ENCODE results near the gene ACTN3. TPM values are rescaled to one million over a fixed set of nuclear protein-coding genes. Genes with fewer than 3 reads are reported as not detected.

ACTN3 gene
- total RNA-seq (2014; rRNA removed; shearing (Covaris generic)), result 36.9 and 68.8 TPM in 2 replicates

GRCh38 chr11:66546368-66546965 lies at the start of gene ACTN3:
Gene ACTN3, plus strand, starts transcription at chr11:66546903. Its CDS starts 35 bp downstream, at chr11:66546938.
- H3K27me3 ChIP-seq (ENCODE audit: control insufficient read depth, insufficient read depth, low read length), result no peaks in the 10 kb centered on the region
- DNase-seq, result peak; percentile 96

GRCh38 chr11:66497206-66497605 lies 49.5 kb upstream of the ACTN3 start:
- DNase-seq, result peak; percentile 32
- Histone ChIP-seq H3K27me3 (ENCODE audit: control insufficient read depth, insufficient read depth, low read length) (no peaks in the 10 kb centered on the region), H3K4me3 (ENCODE audit: insufficient read depth, low read depth, low read length) (no peak overlapping the region), H3K36me3 (replicated peaks; ENCODE audit: control insufficient read depth, insufficient read depth, low read length) (peaks cover 8% of the 10 kb centered on the region)

More at GRCh38 chr11:66546368-66546965, at the start of gene ACTN3:
- Histone ChIP-seq H3K36me3 (replicated peaks; ENCODE audit: control insufficient read depth, insufficient read depth, low read length) (peaks cover 5% of the 10 kb centered on the region), H3K4me3 (ENCODE audit: insufficient read depth, low read depth, low read length) (peak within 1 kb of the TSS; percentile 65)

DNA sequence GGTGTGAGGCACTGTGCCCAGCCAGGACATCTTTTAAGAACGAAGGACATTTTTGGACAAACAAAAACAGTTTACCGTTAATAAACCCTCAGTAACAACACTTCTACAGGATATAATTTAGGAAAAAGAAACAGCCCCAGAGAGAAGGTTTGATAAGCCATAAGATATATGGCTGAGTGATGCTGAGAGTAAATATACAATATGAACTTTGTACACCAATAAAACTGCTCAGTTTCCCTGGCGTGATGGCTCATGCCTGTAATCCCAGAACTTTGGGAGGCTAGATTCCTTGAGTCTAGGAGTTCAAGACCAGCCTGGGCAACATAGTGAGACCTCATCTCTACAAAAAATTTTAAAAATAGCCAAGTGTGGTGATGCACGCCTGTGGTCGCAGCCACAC lies 48.2 kb upstream of the ACTN3 start:
- H3K36me3 ChIP-seq (replicated peaks; ENCODE audit: control insufficient read depth, insufficient read depth, low read length), result peaks cover 6% of the 10 kb centered on the region
- DNase-seq, result no peak
- no peak overlapping the region for H3K4me3 ChIP-seq (ENCODE audit: insufficient read depth, low read depth, low read length)
- no peaks in the 10 kb centered on the region for H3K27me3 ChIP-seq (ENCODE audit: control insufficient read depth, insufficient read depth, low read length)

DNA sequence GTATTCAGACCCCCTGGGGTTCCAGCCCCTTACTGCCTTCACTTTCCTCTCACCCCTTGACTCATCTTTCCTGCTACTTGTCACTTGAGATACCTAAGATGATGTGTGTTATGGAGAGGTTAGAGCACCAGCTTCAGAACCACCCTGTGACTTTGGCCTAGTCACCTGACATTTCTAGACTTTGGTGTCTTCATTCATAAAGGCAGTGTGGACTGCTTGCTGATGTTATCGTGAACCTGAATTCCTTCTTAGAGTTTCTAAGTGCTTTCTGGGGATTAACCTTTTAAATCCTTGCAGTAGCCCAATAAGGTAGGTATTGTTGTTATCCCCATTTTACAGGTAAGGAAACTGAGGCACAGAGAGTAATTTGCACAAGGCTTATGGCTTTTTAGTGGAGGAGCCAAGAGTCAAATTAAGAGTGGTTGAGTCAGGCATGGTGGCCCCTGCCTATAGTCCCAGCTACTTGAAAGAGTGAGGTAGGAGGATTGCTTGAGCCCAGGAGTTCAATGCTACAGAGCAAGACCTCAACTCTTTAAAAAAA lies 41.4 kb upstream of the ACTN3 start:
- Histone ChIP-seq H3K27me3 (ENCODE audit: control insufficient read depth, insufficient read depth, low read length) (no peaks in the 10 kb centered on the region), H3K4me3 (ENCODE audit: insufficient read depth, low read depth, low read length) (no peak overlapping the region), H3K36me3 (replicated peaks; ENCODE audit: control insufficient read depth, insufficient read depth, low read length) (peaks cover 4% of the 10 kb centered on the region)
- no peak for DNase-seq

- DNase-seq, result no peak
- H3K4me3 ChIP-seq (ENCODE audit: insufficient read depth, low read depth, low read length), result no peak overlapping the region
- H3K27me3 ChIP-seq (ENCODE audit: control insufficient read depth, insufficient read depth, low read length), result no peaks in the 10 kb centered on the region
- peaks cover 4% of the 10 kb centered on the region for H3K36me3 ChIP-seq (replicated peaks; ENCODE audit: control insufficient read depth, insufficient read depth, low read length)
Observed at GRCh38 chr11:66509131-66509561, 37.6 kb upstream of the ACTN3 start.

DNA sequence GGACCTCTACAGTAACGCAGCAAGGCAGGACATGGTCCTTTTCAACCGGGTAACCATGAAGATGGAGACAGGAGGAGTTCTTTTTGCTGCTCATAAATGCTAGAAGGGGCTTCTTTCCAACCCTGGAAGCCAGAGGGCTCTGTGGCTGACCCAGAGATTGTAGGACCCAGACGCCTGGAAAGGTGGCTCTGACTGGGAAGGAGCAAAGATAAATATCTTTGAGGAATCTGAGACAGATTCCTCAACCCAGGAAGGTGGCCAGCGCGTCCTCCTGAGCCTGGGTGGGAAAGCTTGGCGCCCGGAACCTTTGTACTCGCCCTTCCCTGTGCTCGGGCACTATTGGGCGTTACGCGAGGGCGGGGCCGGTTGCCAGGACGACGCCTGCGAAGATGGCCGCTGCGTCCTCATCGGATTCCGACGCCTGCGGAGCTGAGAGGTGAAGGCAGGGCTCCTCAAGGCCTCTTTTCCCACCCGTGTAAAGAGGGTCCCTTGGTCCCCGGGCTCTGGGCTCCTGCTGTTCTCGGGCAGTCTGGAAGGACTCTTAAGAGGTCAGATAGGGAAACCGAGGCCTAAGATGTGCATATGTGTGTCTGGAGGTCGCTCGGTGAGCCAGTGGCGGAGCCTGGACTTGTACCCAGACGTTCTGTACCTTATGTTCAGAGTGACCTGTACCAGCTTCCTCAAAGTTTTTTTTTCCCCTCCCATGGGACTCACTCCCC lies 36.3 kb upstream of the ACTN3 start, which contains the start of gene BBS1:
Gene BBS1 (plus strand): TSS at position 365 of the 719 bp plus-strand sequence. CDS start 25 bp downstream, at position 390.
- DNase-seq, result peak; percentile 96
- H3K27me3 ChIP-seq (ENCODE audit: control insufficient read depth, insufficient read depth, low read length), result no peaks in the 10 kb centered on the region
- H3K36me3 ChIP-seq (replicated peaks; ENCODE audit: control insufficient read depth, insufficient read depth, low read length), result peaks cover 2% of the 10 kb centered on the region; the same call in 1 of the 2 replicates
- H3K4me3 ChIP-seq (ENCODE audit: insufficient read depth, low read depth, low read length), result peak within 1 kb of the TSS; percentile 60

DNA sequence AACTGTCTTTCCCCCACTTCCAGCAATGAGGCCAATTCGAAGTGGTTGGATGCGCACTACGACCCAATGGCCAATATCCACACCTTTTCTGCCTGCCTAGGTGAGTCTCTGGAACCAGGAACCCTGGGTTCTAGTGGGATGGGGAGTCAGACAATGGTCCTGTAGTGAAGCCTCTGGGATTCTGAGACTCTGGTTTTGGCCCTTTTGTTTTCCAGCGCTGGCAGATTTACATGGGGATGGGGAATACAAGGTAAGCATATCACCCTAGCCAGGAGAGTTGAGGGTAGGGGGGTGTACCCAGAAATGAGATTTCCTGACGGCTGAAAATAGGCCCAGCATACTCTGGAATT lies 35.7 kb upstream of the ACTN3 start:
- Histone ChIP-seq H3K36me3 (replicated peaks; ENCODE audit: control insufficient read depth, insufficient read depth, low read length) (peaks cover 2% of the 10 kb centered on the region; the same call in 1 of the 2 replicates), H3K4me3 (ENCODE audit: insufficient read depth, low read depth, low read length) (peak overlapping the region; percentile 60), H3K27me3 (ENCODE audit: control insufficient read depth, insufficient read depth, low read length) (no peaks in the 10 kb centered on the region)
- DNase-seq, result peak; percentile 55

GRCh38 chr11:66523611-66524010 lies 23.1 kb upstream of the ACTN3 start:
- H3K36me3 ChIP-seq (replicated peaks; ENCODE audit: control insufficient read depth, insufficient read depth, low read length), result peaks cover 7% of the 10 kb centered on the region
- no peak for DNase-seq
- no peaks in the 10 kb centered on the region for H3K27me3 ChIP-seq (ENCODE audit: control insufficient read depth, insufficient read depth, low read length)
- H3K4me3 ChIP-seq (ENCODE audit: insufficient read depth, low read depth, low read length), result no peak overlapping the region

DNA sequence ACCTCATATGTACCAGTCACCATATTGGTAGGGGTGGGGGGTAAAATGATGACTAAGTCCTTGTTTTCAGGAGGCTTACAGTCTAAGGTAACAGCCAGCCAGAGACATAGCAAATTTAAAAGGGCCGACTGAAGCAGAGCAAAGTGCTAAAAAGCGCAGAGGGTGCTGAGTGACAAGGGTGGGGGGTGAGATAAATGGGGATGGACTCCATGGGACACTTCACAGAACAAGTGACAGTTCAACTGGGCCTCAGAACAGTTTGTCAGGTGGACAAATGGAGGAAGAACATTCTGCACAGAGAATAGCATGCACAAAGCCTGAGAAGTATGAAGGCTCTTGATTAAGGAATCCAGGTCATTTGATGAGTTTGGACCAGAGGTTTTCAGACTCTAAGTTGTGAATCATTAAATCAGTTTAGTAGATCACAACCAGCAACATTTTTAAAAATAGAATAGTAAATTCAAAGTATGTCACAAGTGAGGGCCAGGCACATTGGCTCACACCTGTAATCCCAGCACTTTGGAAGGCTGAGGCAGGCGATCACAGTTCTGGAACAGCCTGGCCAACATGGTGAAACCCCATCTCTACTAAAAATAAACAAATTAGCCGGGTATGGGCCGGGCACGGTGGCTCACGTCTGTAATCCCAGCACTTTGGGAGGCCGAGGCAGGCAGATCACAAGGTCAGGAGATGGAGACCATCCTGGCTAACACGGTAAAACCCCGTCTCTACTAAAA lies 22.2 kb upstream of the ACTN3 start:
- no peaks in the 10 kb centered on the region for H3K27me3 ChIP-seq (ENCODE audit: control insufficient read depth, insufficient read depth, low read length)
- no peak for DNase-seq
- peaks cover 6% of the 10 kb centered on the region for H3K36me3 ChIP-seq (replicated peaks; ENCODE audit: control insufficient read depth, insufficient read depth, low read length)
- no peak overlapping the region for H3K4me3 ChIP-seq (ENCODE audit: insufficient read depth, low read depth, low read length)

DNA sequence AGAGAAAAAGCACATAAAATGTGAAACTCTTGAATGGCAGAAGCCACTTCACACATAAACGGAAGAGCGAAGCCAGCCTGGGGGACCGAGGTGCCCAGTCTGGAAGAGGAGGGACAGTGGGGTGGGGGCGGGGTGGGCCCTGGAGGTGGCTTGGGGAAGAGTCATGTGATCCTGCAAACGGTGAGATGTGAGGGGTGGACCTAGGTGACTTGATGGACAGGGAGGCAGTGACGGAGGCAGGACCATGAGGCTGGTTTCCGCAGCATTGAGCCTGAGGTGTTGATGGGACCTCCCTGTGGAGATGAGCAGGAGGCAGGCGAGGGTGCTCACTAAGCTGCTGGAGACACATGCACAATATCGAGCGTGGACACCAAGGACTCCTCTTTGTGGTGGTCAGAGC lies 17.6 kb upstream of the ACTN3 start:
- no peak overlapping the region for H3K4me3 ChIP-seq (ENCODE audit: insufficient read depth, low read depth, low read length)
- H3K27me3 ChIP-seq (ENCODE audit: control insufficient read depth, insufficient read depth, low read length), result no peaks in the 10 kb centered on the region
- peak; percentile 76 for DNase-seq
- no peaks in the 10 kb centered on the region; the same call in 1 of the 2 replicates for H3K36me3 ChIP-seq (replicated peaks; ENCODE audit: control insufficient read depth, insufficient read depth, low read length)

GRCh38 chr11:66529655-66530054 lies 17.0 kb upstream of the ACTN3 start:
- no peak for DNase-seq
- Histone ChIP-seq H3K4me3 (ENCODE audit: insufficient read depth, low read depth, low read length) (no peak overlapping the region), H3K36me3 (replicated peaks; ENCODE audit: control insufficient read depth, insufficient read depth, low read length) (no peaks in the 10 kb centered on the region; the same call in 1 of the 2 replicates), H3K27me3 (ENCODE audit: control insufficient read depth, insufficient read depth, low read length) (no peaks in the 10 kb centered on the region)

DNA sequence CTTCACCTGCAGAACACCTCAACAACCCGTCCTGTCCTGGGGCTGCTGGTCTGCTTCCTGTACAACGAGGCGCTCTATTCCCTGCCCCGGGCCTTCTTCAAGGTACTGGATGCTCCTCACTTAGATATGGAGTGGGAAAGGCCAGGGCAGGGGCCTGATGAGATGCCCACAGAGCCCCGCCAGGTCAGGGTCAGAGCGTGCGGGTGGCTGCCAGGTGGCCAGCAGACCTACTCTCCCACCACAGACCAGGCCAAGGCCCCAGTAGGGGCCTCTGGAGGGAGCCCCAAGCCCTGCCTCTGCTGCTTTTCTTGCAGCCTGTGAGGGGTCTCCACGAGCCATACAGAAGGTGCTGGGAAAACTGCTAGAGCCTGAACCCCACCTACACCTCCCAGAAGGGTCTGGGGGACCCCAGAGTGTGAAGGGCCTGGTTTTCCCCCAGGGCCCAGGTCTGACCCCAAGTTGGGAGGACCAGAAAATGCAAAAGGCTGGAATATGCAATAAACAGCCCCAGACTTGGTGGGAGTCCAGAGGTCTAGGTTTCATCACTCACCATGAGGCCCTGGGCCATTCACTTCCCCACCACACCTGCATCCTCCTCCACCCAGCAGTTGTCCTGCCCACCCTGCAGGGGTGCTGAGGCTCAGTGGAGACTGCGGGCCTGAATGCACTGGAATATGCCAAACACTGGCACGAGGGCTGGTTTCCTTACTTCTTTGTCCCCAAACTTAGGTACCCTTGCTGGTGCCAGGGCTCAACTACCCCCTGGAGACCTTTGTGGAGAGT lies 15.6 kb upstream of the ACTN3 start:
- Histone ChIP-seq H3K36me3 (replicated peaks; ENCODE audit: control insufficient read depth, insufficient read depth, low read length) (no peaks in the 10 kb centered on the region; the same call in 1 of the 2 replicates), H3K4me3 (ENCODE audit: insufficient read depth, low read depth, low read length) (no peak overlapping the region), H3K27me3 (ENCODE audit: control insufficient read depth, insufficient read depth, low read length) (no peaks in the 10 kb centered on the region)
- no peak for DNase-seq

DNA sequence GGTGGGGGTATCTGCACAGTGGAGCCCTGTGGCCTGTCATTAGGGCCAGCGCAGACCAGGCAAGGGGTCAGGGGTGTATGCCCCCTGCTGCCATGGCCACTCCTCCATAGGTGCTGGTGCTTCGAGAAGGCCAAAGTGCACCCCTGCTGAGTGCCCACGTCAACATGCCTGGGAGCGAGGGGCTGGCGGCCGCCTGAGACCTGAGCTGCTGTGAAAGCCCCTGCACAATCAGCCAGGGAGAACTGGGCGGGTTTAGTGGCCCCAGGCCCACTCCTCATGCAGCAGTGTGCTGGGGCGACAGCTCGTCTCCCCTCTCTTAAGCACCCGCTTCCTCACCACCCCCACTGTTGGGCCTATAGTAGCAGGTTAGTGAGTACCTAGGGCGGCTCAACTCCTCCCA lies 14.9 kb upstream of the ACTN3 start:
- no peaks in the 10 kb centered on the region; the same call in 1 of the 2 replicates for H3K36me3 ChIP-seq (replicated peaks; ENCODE audit: control insufficient read depth, insufficient read depth, low read length)
- no peak for DNase-seq
- H3K27me3 ChIP-seq (ENCODE audit: control insufficient read depth, insufficient read depth, low read length), result no peaks in the 10 kb centered on the region
- H3K4me3 ChIP-seq (ENCODE audit: insufficient read depth, low read depth, low read length), result no peak overlapping the region

DNA sequence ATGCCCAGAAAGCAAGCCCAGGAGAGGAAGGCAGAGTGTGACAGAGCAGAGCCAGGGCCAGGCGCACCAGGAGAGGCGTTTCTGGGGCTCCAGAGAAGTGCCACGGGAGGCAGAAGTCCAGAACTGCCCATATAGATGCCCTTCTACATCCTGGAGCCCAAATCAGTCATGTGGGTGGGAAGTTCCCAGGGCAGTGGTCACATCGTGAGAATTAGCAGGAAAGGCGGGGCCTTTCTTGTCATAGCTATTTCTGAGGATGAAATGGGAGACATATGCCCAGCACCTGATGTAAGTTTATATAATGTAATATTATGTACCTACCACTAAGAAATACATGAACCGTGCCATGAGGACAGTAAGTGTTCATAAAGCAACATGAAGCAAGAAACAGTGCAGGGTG lies 13.9 kb upstream of the ACTN3 start:
- no peaks in the 10 kb centered on the region for H3K27me3 ChIP-seq (ENCODE audit: control insufficient read depth, insufficient read depth, low read length)

More for the DNA sequence above, 13.9 kb upstream of the ACTN3 start:
- DNase-seq, result no peak
- Histone ChIP-seq H3K4me3 (ENCODE audit: insufficient read depth, low read depth, low read length) (no peak overlapping the region), H3K36me3 (replicated peaks; ENCODE audit: control insufficient read depth, insufficient read depth, low read length) (no peaks in the 10 kb centered on the region; the same call in 1 of the 2 replicates)

Data from H7 (cell line).